Right lobe of liver (tissue), 6 donors: Measurements from ENCODE around the gene MCEE. TPM values are rescaled to one million over a fixed set of nuclear protein-coding genes. Genes with fewer than 3 reads are reported as not detected.

Experiments used
- ATAC-seq, 4 donors: fragments of 200-7000 bp; cut with Tn5 transposase; one replicate each; pipeline ENCODE4 v1.9.1; 2020; ENCODE audit warnings: mild to moderate bottlenecking in 4 of 4, moderate library complexity in 4 of 4
- DNase-seq, 3 donors: peaks; one replicate each; pipeline ENCODE4 v3.0.0-alpha.2; 2020
- H3K27ac ChIP-seq, 3 donors: fragments of 200-600 bp; one replicate each; pipeline ENCODE4 v1.8.0; 2022
- H3K27me3 ChIP-seq, 2 donors: fragments of 200-600 bp; one replicate each; pipeline ENCODE4 v1.8.0; 2022
- H3K36me3 ChIP-seq, 4 donors: fragments of 200-600 bp; sonication (generic) in 1 of 4; one replicate each; pipeline versions ENCODE4 v1.5.1 to v1.8.0; 2017 to 2022; ENCODE audit warnings: control low read depth in 1 of 4
- H3K4me1 ChIP-seq, 4 donors: fragments of 200-600 bp; sonication (generic) in 1 of 4; one replicate each; pipeline versions ENCODE4 v1.5.1 to v1.8.0; 2017 to 2022; ENCODE audit warnings: control low read depth in 1 of 4
- H3K4me3 ChIP-seq, 3 donors: fragments of 200-600 bp; one replicate each; pipeline ENCODE4 v1.8.0; 2022
- H3K9me3 ChIP-seq, 4 donors: fragments of 200-600 bp; sonication (generic) in 1 of 4; one replicate each; pipeline versions ENCODE4 v1.5.1 to v1.8.0; 2017 to 2022; ENCODE audit warnings: control low read depth in 1 of 4
- POLR2A ChIP-seq: fragments of 450-650 bp; IDR thresholded peaks from one replicate; pipeline ENCODE4 v1.6.1; 2017; ENCODE audit warnings: antibody characterized with exemption, mild to moderate bottlenecking
- WGBS: methylation state at CpG from one replicate; pipeline ENCODE4 v1.1.6; 2018; ENCODE audit warnings: low coverage, low lambda C conversion rate; ENCODE audit not compliant: insufficient coverage; ENCODE audit errors: missing lambda C conversion rate; 5-methylcytosine and 5-hydroxymethylcytosine counted together
- intact Hi-C, 2 donors: fragments of 100-400 bp; cut with DNase I; formaldehyde crosslinking; loops; one replicate each; pipeline versions ENCODE4 v1.11.2 to v1.14.1; 2022
- small RNA-seq, 2 experiments: library from RNA; depleted of rRNA; stranded (forward); fragments of <200 nt; gene quantifications; one replicate each; pipeline ENCODE3, GENCODE V24; 2016
- total RNA-seq, 6 experiments: library from RNA; depleted of rRNA in 2 of 6; stranded (reverse); fragments of >200 nt in 2 of 6; fragmentation: NEBNext Ultra II Directional in 3 of 6; extraction: Animal tissue kit (Norgen Biotek cat#: 25700) in 3 of 6; gene quantifications; one replicate each; pipeline versions ENCODE4 v1.1.0 to v1.2.4, GENCODE V29; 2016 to 2023
- TF ChIP-seq, protein P1 (sequence below), 4 donors: fragments of 200-600 bp in 3 of 4; fragments of 450-650 bp in 1 of 4; IDR thresholded peaks; one replicate each; pipeline versions ENCODE4 v1.5.1 to v1.8.0; 2016 to 2022; ENCODE audit warnings: antibody characterized with exemption in 4 of 4, mild to moderate bottlenecking in 2 of 4
- donor health status: DM: no; HTN: yes; CAD: no.
- donor health status: DM: no; HTN: no; CAD: no.
- donor health status: DM: no; HTN: no; CAD: no.
- donor health status: DM: no; HTN: yes; CAD: no.
- donor health status: DM: no; HTN: yes; CAD: no.

MCEE gene
- total RNA-seq, 6 experiments from 2014 or later: 15.5 to 37.8 (median 23.1) TPM

GRCh38 chr2:71060211-71060610 is 69.8 kb downstream of the MCEE start:
- 48% methylated on average over 2 of the region's 2 CpGs for WGBS
- no peak overlapping the region for H3K4me3 ChIP-seq
- ATAC-seq: no peak

More at GRCh38 chr2:71060211-71060610, 69.8 kb downstream of the MCEE start:
- Histone ChIP-seq H3K36me3 (no peaks in the 10 kb centered on the region), H3K4me1 (no peaks in the 10 kb centered on the region), H3K27ac (no peak overlapping the region), H3K27me3 (no peaks in the 10 kb centered on the region), H3K9me3 (no peaks in the 10 kb centered on the region)
- DNase-seq: no peak
- TF ChIP-seq, protein P1, sequence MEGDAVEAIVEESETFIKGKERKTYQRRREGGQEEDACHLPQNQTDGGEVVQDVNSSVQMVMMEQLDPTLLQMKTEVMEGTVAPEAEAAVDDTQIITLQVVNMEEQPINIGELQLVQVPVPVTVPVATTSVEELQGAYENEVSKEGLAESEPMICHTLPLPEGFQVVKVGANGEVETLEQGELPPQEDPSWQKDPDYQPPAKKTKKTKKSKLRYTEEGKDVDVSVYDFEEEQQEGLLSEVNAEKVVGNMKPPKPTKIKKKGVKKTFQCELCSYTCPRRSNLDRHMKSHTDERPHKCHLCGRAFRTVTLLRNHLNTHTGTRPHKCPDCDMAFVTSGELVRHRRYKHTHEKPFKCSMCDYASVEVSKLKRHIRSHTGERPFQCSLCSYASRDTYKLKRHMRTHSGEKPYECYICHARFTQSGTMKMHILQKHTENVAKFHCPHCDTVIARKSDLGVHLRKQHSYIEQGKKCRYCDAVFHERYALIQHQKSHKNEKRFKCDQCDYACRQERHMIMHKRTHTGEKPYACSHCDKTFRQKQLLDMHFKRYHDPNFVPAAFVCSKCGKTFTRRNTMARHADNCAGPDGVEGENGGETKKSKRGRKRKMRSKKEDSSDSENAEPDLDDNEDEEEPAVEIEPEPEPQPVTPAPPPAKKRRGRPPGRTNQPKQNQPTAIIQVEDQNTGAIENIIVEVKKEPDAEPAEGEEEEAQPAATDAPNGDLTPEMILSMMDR (IDR thresholded peaks at IDR 0.05): no peak
- TF ChIP-seq POLR2A: no peak
- intact Hi-C loops: no loop called here

Small RNA genes lying within 50 kb of the gene (small RNA-seq; reads per million reads assigned to genes)
- gene AC007881.1: 0 reads per million in 2 experiments

Other genes with a start within 250 kb of the MCEE start
- not detected for gene VAX2, start 229.7 kb downstream of the MCEE start, total RNA-seq
- under 1 TPM in 1 of 6 experiments, not detected in 5; 0.44 TPM for gene ATP6V1B1, start 194.3 kb downstream of the MCEE start, total RNA-seq
- gene ANKRD53, start 151.6 kb downstream of the MCEE start, total RNA-seq: under 1 TPM in 5 of 6 experiments, not detected in 1; 0.25 to 0.93 (median 0.50) TPM
- 10 to 100 TPM; 26.5 to 33.2 (median 27.1) TPM for gene TEX261, start 135.4 kb downstream of the MCEE start, total RNA-seq
- gene NAGK, start 61.6 kb downstream of the MCEE start, total RNA-seq: 10 to 100 TPM; 17.7 to 51.7 (median 36.1) TPM
- 10 to 100 TPM; 10.4 to 14.3 (median 12.8) TPM for gene MPHOSPH10, start 405 bp upstream of the MCEE start, total RNA-seq
- 10 to 100 TPM in 5 of 6 experiments, 1 to 10 TPM in 1; 8.4 to 30.1 (median 15.3) TPM for gene PAIP2B, start 96.9 kb upstream of the MCEE start, total RNA-seq
- 10 to 100 TPM; 41.8 to 65.8 (median 61.5) TPM for gene ZNF638, start 201.6 kb upstream of the MCEE start, total RNA-seq